A549 (cell line): Measurements from ENCODE around the gene LRRC46. TPM values are rescaled to one million over a fixed set of nuclear protein-coding genes. Genes with fewer than 3 reads are reported as not detected.

Experiments
- ATAC-seq, 2 experiments: fragments of 200-7000 bp in 1 of 2; fragments of >200 bp in 1 of 2; cut with Nextera tagmentation in 1 of 2; cut with Tn5 transposase in 1 of 2; 3 replicates each; pipeline versions ENCODE4 v1.8.0 to v1.9.1; 2018 to 2020; ENCODE audit warnings: mild to moderate bottlenecking in 1 of 2, moderate library complexity in 1 of 2
- CTCF ChIA-PET: fragments of 300-600 bp; sonication (Branson Sonifier 250); formaldehyde crosslinking; extraction: SDS; loops from one replicate; lab custom pipeline; 2021; ENCODE audit warnings: antibody characterized with exemption, inconsistent platforms; lab: Yijun Ruan, JAX
- POLR2A ChIA-PET: fragments of 350-600 bp; formaldehyde crosslinking; extraction: SDS; loops from one replicate; lab custom pipeline; 2021; ENCODE audit warnings: antibody characterized with exemption, inconsistent platforms; lab: Yijun Ruan, JAX
- DNase-seq, 2 experiments: peaks; one replicate each; pipeline versions ENCODE4 v3.0.0 to v3.0.0-alpha.2; 2011 to 2016; ENCODE audit warnings: low read depth in 1 of 2, low spot score in 1 of 2
- FAIRE-seq: peaks from 2 replicates; lab custom pipeline; 2011; peaks lifted over from hg19 to GRCh38; lab: Jason Lieb, UNC
- H3K27ac ChIP-seq, 2 experiments: fragments of >200 bp; sonication (Bioruptor Twin); formaldehyde crosslinking; 3 replicates each; pipeline ENCODE4 v1.5.1; 2016 to 2017
- H3K4me1 ChIP-seq: fragments of >200 bp; sonication (Bioruptor Twin); formaldehyde crosslinking; 3 replicates; pipeline ENCODE4 v1.6.1; 2016
- H3K4me2 ChIP-seq: fragments of >200 bp; sonication (Bioruptor Twin); formaldehyde crosslinking; 3 replicates; pipeline ENCODE4 v1.6.1; 2016
- H3K4me3 ChIP-seq: fragments of >200 bp; sonication (Bioruptor Twin); formaldehyde crosslinking; 3 replicates; pipeline ENCODE4 v1.5.1; 2016
- H3K9me3 ChIP-seq: fragments of >200 bp; sonication (Bioruptor Twin); formaldehyde crosslinking; 3 replicates; pipeline ENCODE4 v1.6.1; 2016
- BHLHE40 ChIP-seq: IDR thresholded peaks from 2 replicates; pipeline ENCODE4 v1.6.1; 2012; ENCODE audit warnings: low read depth, low read length, inconsistent platforms
- CBX8 ChIP-seq: fragments of 200-600 bp; sonication (generic); IDR thresholded peaks from 2 replicates; pipeline ENCODE4 v1.6.1; 2016
- CHD4 ChIP-seq: fragments of 200-600 bp; sonication (generic); IDR thresholded peaks from 2 replicates; pipeline ENCODE4 v1.6.1; 2016; ENCODE audit warnings: antibody characterized with exemption, mild to moderate bottlenecking, borderline replicate concordance
- CTCF ChIP-seq: fragments of >200 bp; sonication (Bioruptor Twin); formaldehyde crosslinking; IDR thresholded peaks from 3 replicates; pipeline ENCODE4 v1.5.1; 2016
- E2F6 ChIP-seq: IDR thresholded peaks from 2 replicates; pipeline ENCODE4 v1.6.1; 2012; ENCODE audit warnings: low read depth, borderline replicate concordance
- EHF ChIP-seq: fragments of 250-450 bp; sonication (Bioruptor Pico); IDR thresholded peaks from 2 replicates; pipeline ENCODE4 v1.5.0; 2020; ENCODE audit warnings: mild to moderate bottlenecking
- EHMT2 ChIP-seq: fragments of 200-600 bp; sonication (generic); IDR thresholded peaks from 2 replicates; pipeline ENCODE4 v1.6.1; 2016; ENCODE audit warnings: antibody characterized with exemption, low read depth, mild to moderate bottlenecking, moderate library complexity
- ELK1 ChIP-seq: fragments of 150-350 bp; IDR thresholded peaks from 2 replicates; pipeline ENCODE4 v1.6.1; 2014; ENCODE audit warnings: low read depth, mild to moderate bottlenecking, low read length
- EP300 ChIP-seq, 2 experiments: fragments of >200 bp; sonication (Bioruptor Twin); formaldehyde crosslinking; IDR thresholded peaks; 2 replicates in 1 of 2; 3 replicates in 1 of 2; pipeline ENCODE4 v1.6.1; 2016 to 2017
- FOSB ChIP-seq: fragments of 250-450 bp; sonication (Bioruptor Pico); IDR thresholded peaks from 2 replicates; pipeline ENCODE4 v1.5.0; 2020; ENCODE audit warnings: mild to moderate bottlenecking, moderate library complexity
- FOSL2 ChIP-seq, 2 experiments: fragments of 450-650 bp in 1 of 2; fragments of >200 bp in 1 of 2; sonication (Bioruptor Twin) in 1 of 2; formaldehyde crosslinking; IDR thresholded peaks; 2 replicates each; pipeline versions ENCODE4 v1.5.0 to v1.6.1; 2016 to 2020; ENCODE audit warnings: mild to moderate bottlenecking in 1 of 2, moderate library complexity in 1 of 2
- FOXS1 ChIP-seq: fragments of 250-450 bp; sonication (Bioruptor Pico); IDR thresholded peaks from 2 replicates; pipeline ENCODE4 v1.5.0; 2020; ENCODE audit warnings: mild to moderate bottlenecking, moderate library complexity
- HES2 ChIP-seq: fragments of >200 bp; sonication (Bioruptor Twin); formaldehyde crosslinking; IDR thresholded peaks from 2 replicates; pipeline ENCODE4 v1.6.1; 2016
- HEYL ChIP-seq: fragments of 250-450 bp; sonication (Bioruptor Pico); IDR thresholded peaks from 2 replicates; pipeline ENCODE4 v1.8.0; 2021; ENCODE audit warnings: mild to moderate bottlenecking, moderate library complexity
- HOXB13 ChIP-seq: fragments of 250-450 bp; sonication (Bioruptor Pico); IDR thresholded peaks from 2 replicates; pipeline ENCODE4 v1.5.0; 2020; ENCODE audit warnings: low read depth, mild to moderate bottlenecking, moderate library complexity
- HOXB5 ChIP-seq: fragments of 250-450 bp; sonication (Bioruptor Pico); IDR thresholded peaks from 2 replicates; pipeline ENCODE4 v1.5.0; 2020; ENCODE audit warnings: mild to moderate bottlenecking, moderate library complexity
- JUNB ChIP-seq: fragments of >200 bp; sonication (Bioruptor Twin); formaldehyde crosslinking; IDR thresholded peaks from 2 replicates; pipeline ENCODE4 v1.6.1; 2016
- KDM1A ChIP-seq: fragments of 200-600 bp; sonication (generic); IDR thresholded peaks from 2 replicates; pipeline ENCODE4 v1.6.1; 2016; ENCODE audit warnings: low read depth, mild to moderate bottlenecking
- KDM5A ChIP-seq: fragments of 200-600 bp; sonication (generic); IDR thresholded peaks from 2 replicates; pipeline ENCODE4 v1.6.1; 2016; ENCODE audit warnings: antibody characterized with exemption, mild to moderate bottlenecking
- NFE2L2 ChIP-seq: fragments of 150-350 bp; conservative IDR thresholded peaks from 2 replicates; pipeline ENCODE4 v1.6.1; 2014; ENCODE audit warnings: low read length
- NPAS2 ChIP-seq: fragments of 250-450 bp; sonication (Bioruptor Pico); IDR thresholded peaks from 2 replicates; pipeline ENCODE4 v1.8.0; 2022; ENCODE audit warnings: mild to moderate bottlenecking, moderate library complexity, borderline replicate concordance
- PBX3 ChIP-seq: IDR thresholded peaks from 2 replicates; pipeline ENCODE4 v1.6.1; 2012
- PHF8 ChIP-seq: fragments of 200-600 bp; sonication (generic); IDR thresholded peaks from 2 replicates; pipeline ENCODE4 v1.6.1; 2016; ENCODE audit warnings: low read depth, mild to moderate bottlenecking, antibody characterized with exemption, moderate library complexity, borderline replicate concordance
- POLR2A ChIP-seq: IDR thresholded peaks from 2 replicates; pipeline ENCODE4 v1.6.1; 2012; ENCODE audit warnings: mild to moderate bottlenecking, low read length
- RAD21 ChIP-seq, 2 experiments: fragments of >200 bp in 1 of 2; sonication (Bioruptor Twin) in 1 of 2; formaldehyde crosslinking in 1 of 2; IDR thresholded peaks in 1 of 2; conservative IDR thresholded peaks in 1 of 2; 2 replicates in 1 of 2; 3 replicates in 1 of 2; pipeline ENCODE4 v1.6.1; 2012 to 2018; ENCODE audit warnings: inconsistent platforms in 1 of 2
- REST ChIP-seq: fragments of 200-600 bp; sonication (generic); IDR thresholded peaks from 2 replicates; pipeline ENCODE4 v1.6.1; 2016; ENCODE audit warnings: antibody characterized with exemption, mild to moderate bottlenecking, moderate library complexity
- RFX5 ChIP-seq: fragments of 450-650 bp; IDR thresholded peaks from 2 replicates; pipeline ENCODE4 v1.7.1; 2014; ENCODE audit warnings: antibody characterized with exemption, mild to moderate bottlenecking, moderate library complexity
- RNF2 ChIP-seq: fragments of 200-600 bp; sonication (generic); IDR thresholded peaks from 2 replicates; pipeline ENCODE4 v1.6.1; 2016; ENCODE audit warnings: low read depth, mild to moderate bottlenecking, antibody characterized with exemption, moderate library complexity, borderline replicate concordance
- SREBF2 ChIP-seq: fragments of 450-650 bp; IDR thresholded peaks from 2 replicates; pipeline ENCODE4 v1.6.1; 2014; ENCODE audit warnings: mild to moderate bottlenecking, moderate library complexity
- TP53 ChIP-seq: fragments of 250-450 bp; sonication (Bioruptor Pico); IDR thresholded peaks from 2 replicates; pipeline ENCODE4 v1.5.0; 2021; ENCODE audit warnings: mild to moderate bottlenecking, moderate library complexity
- ZC3H11A ChIP-seq: fragments of 450-650 bp; IDR thresholded peaks from 2 replicates; pipeline ENCODE4 v1.6.1; 2014; ENCODE audit warnings: antibody characterized with exemption, mild to moderate bottlenecking
- ZFP36 ChIP-seq: fragments of 450-650 bp; IDR thresholded peaks from 2 replicates; pipeline ENCODE4 v1.6.1; 2014; ENCODE audit warnings: borderline replicate concordance; ENCODE audit not compliant: partially characterized antibody
- WGBS: methylation state at CpG from one replicate; pipeline ENCODE4 v1.1.6; 2017; ENCODE audit errors: missing lambda C conversion rate; 5-methylcytosine and 5-hydroxymethylcytosine counted together
- polyA plus RNA-seq, 4 experiments: library from polyadenylated mRNA; depleted of rRNA in 3 of 4; stranded (reverse); fragments of >200 nt; fragmentation: RNase III in 1 of 4; extraction: RNeasy Plus Mini Kit Qiagen cat#74134 plus additional on column Dnase treatment in 1 of 4; gene quantifications; 2 replicates in 3 of 4; 3 replicates in 1 of 4; pipeline ENCODE4 v1.2.3, GENCODE V29; 2011 to 2017

Gene LRRC46
- polyA plus RNA-seq, 2 of the 4 experiments (the other 2 are of a cell fraction) = 2.7 to 3.0 TPM

GRCh38 chr17:47840742-47841487, 9.4 kb downstream of the LRRC46 start, which contains the start of gene SCRN2:
TSS of gene SCRN2 (minus strand) at chr17:47841273. CDS start at chr17:47840843, 430 bp downstream.
- peak within 1 kb of the TSS; percentile 99 for H3K4me2 ChIP-seq
- H3K4me3 ChIP-seq = peak within 1 kb of the TSS; percentile 85
- CTCF ChIA-PET = interaction anchor here (0.6 to 36.3 kb wide), 33 partner anchors 11 to 223 kb away, joined by 3 to 1860 read pairs (median 4); partner anchors contain the start of genes CDK5RAP3, LRRC46, MRPL10 and OSBPL7
- peak within 1 kb of the TSS; percentile 90 to 92 for H3K27ac ChIP-seq
- DNase-seq = peak; percentile 92 to 93
- FAIRE-seq = no peak
- ATAC-seq = peak; percentile 79 to 90
- H3K4me1 ChIP-seq = peaks cover 25% of the 10 kb centered on the region
- no peaks in the 10 kb centered on the region for H3K9me3 ChIP-seq
- 2% methylated on average over 50 of the region's 55 CpGs for WGBS
- POLR2A ChIA-PET = interaction anchor here (0.6 to 2.6 kb wide), 7 partner anchors 10 to 130 kb away, joined by 3 to 35 read pairs (median 3); partner anchors contain the start of genes LRRC46, MRPL10, OSBPL7 and SP2
- TF ChIP-seq FOSL2 (IDR thresholded peaks at IDR 0.05) = no peak
- TF ChIP-seq FOSL2 (CRISPR knock-in tag; IDR thresholded peaks at IDR 0.05) = no peak
- peak; percentile 98 for TF ChIP-seq CTCF
- no peak for TF ChIP-seq ZC3H11A
- no peak for TF ChIP-seq NFE2L2
- 0 out of 2 replicates have a peak, but pooled peaks have one; percentile 45 for TF ChIP-seq HOXB13 (CRISPR knock-in tag)
- no peak for TF ChIP-seq RNF2
- no peak for TF ChIP-seq JUNB
- no peak for TF ChIP-seq PBX3
- no peak for TF ChIP-seq HEYL (CRISPR knock-in tag)
- TF ChIP-seq EP300 (IDR thresholded peaks at IDR 0.05) = no peak
- TF ChIP-seq EHF (CRISPR knock-in tag) = no peak
- TF ChIP-seq RFX5 = no peak
- peak; percentile 49 for TF ChIP-seq POLR2A
- no peak for TF ChIP-seq NPAS2 (CRISPR knock-in tag)
- no peak for TF ChIP-seq FOXS1 (CRISPR knock-in tag)
- no peak for TF ChIP-seq EHMT2
- TF ChIP-seq HES2 = no peak
- TF ChIP-seq KDM5A = peak; percentile 85
- peak; percentile 26; the same call in 1 of the 2 replicates for TF ChIP-seq E2F6
- no peak for TF ChIP-seq FOSB (CRISPR knock-in tag)
- peak; percentile 55; the same call in 1 of the 2 replicates for TF ChIP-seq HOXB5 (CRISPR knock-in tag)
- TF ChIP-seq BHLHE40 = no peak
- no peak for TF ChIP-seq ELK1
- no peak for TF ChIP-seq KDM1A
- no peak for TF ChIP-seq CBX8
- TF ChIP-seq CHD4 = no peak
- TF ChIP-seq TP53 (CRISPR knock-in tag) = no peak
- no peak for TF ChIP-seq REST
- TF ChIP-seq SREBF2 = no peak
- peak; percentile 47; the same call in 1 of the 2 replicates for TF ChIP-seq PHF8
- no peak for TF ChIP-seq ZFP36
- peak; percentile 99 to 100 for TF ChIP-seq RAD21 (conservative IDR thresholded peaks at IDR 0.05 in 1 of 2, IDR thresholded peaks at IDR 0.05 in 1 of 2)
